ENCODE measurements around the gene LHX5. TPM values are rescaled to one million over a fixed set of nuclear protein-coding genes. Genes with fewer than 3 reads are reported as not detected.

Gene LHX5
- total RNA-seq, 1 experiment from 2014 or later = not detected

DNA sequence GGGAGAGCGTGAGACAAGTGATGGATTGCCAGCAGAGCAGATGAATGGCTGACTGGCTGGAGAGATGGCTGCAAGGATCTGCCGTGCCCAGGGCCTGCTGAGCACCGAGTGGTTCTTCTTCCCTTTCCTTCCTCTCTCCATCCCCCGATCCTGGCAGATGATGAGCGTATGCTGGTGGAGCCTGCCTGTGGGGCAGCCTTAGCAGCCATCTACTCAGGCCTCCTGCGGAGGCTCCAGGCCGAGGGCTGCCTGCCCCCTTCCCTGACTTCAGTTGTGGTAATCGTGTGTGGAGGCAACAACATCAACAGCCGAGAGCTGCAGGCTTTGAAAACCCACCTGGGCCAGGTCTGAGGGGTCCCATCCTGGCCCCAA, 34.0 kb downstream of the LHX5 start:
- intact Hi-C loops (cut with micrococcal nuclease; ENCODE audit: unreplicated experiment) = no loop called here
- Mint-ChIP-seq H3K4me3 (ENCODE audit: low read depth, unreplicated experiment) (no peak overlapping the region), H3K4me1 (ENCODE audit: low read depth, unreplicated experiment) (no peaks in the 10 kb centered on the region), H3K27me3 (ENCODE audit: unreplicated experiment) (no peaks in the 10 kb centered on the region), H3K36me3 (ENCODE audit: insufficient read depth, unreplicated experiment) (no peaks in the 10 kb centered on the region), H3K9me3 (ENCODE audit: low read depth, unreplicated experiment) (no peaks in the 10 kb centered on the region), H3K27ac (ENCODE audit: unreplicated experiment) (no peak overlapping the region)
- CTCF ChIA-PET = no interaction called here
- TF ChIP-seq, protein P1, sequence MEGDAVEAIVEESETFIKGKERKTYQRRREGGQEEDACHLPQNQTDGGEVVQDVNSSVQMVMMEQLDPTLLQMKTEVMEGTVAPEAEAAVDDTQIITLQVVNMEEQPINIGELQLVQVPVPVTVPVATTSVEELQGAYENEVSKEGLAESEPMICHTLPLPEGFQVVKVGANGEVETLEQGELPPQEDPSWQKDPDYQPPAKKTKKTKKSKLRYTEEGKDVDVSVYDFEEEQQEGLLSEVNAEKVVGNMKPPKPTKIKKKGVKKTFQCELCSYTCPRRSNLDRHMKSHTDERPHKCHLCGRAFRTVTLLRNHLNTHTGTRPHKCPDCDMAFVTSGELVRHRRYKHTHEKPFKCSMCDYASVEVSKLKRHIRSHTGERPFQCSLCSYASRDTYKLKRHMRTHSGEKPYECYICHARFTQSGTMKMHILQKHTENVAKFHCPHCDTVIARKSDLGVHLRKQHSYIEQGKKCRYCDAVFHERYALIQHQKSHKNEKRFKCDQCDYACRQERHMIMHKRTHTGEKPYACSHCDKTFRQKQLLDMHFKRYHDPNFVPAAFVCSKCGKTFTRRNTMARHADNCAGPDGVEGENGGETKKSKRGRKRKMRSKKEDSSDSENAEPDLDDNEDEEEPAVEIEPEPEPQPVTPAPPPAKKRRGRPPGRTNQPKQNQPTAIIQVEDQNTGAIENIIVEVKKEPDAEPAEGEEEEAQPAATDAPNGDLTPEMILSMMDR (IDR thresholded peaks at IDR 0.05; ENCODE audit: unreplicated experiment) = no peak
- no peak for DNase-seq
- no TSS peak for BruUV-seq (replicated peaks)

DNA sequence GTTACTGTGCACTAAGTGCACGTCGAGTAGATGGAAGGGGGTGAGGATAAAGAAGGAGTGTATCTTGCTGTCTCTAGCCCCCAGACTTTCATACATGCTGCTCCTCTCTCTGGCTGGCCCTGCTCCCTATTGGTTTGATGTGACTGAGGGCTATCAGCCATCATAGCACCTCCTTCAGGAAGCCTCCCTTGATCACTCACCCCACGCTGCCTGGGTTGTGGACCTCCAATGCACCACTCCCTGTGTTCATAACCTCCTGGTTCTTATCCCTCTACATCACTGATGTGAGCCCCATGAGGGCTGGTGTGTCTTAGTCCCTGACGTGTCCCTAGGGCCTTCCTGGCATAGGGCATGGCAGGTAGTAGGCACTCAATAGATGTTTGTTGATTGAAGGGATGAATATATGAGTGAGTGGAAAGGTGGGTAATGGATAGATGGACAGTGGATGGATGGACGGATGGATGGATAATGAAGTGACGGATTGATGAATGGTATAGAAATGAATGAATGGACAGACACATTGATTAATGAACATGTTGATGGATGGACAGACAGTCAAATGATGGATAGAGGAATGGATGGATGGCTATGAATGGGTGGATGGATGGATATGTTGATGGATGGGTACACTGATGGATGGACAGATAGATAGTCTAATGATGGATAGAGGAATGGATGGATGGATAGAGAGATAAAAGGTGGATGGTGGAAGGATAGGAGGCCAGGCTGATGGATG, 34.5 kb downstream of the LHX5 start:
- Mint-ChIP-seq H3K36me3 (ENCODE audit: insufficient read depth, unreplicated experiment) (no peaks in the 10 kb centered on the region), H3K9me3 (ENCODE audit: low read depth, unreplicated experiment) (no peaks in the 10 kb centered on the region), H3K4me3 (ENCODE audit: low read depth, unreplicated experiment) (no peak overlapping the region), H3K27ac (ENCODE audit: unreplicated experiment) (no peak overlapping the region), H3K4me1 (ENCODE audit: low read depth, unreplicated experiment) (no peaks in the 10 kb centered on the region), H3K27me3 (ENCODE audit: unreplicated experiment) (no peaks in the 10 kb centered on the region)
- DNase-seq = no peak
- CTCF ChIA-PET = no interaction called here
- no TSS peak for BruUV-seq (replicated peaks)
- TF ChIP-seq, protein P1 (IDR thresholded peaks at IDR 0.05; ENCODE audit: unreplicated experiment) = no peak
- intact Hi-C loops (cut with micrococcal nuclease; ENCODE audit: unreplicated experiment) = no loop called here

DNA sequence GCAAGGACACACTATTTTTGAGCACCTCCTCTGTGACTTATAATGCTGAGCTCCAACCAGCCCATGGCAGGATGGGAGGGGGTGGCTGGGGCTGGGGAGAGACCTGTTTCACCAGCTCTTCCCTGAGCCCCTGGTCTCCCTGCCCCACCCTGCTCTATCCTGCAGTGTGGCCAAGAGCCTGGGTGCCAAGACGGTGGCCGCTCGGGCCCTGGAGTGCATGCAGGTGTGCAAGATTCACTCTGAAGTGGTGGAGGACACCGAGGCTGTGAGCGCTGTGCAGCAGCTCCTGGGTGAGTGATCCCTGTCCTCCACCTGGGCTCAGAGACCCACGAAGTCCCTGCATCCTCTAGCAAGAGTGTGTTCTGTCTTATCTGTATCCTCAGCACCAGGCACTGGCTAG, 35.1 kb downstream of the LHX5 start:
- no TSS peak for BruUV-seq (replicated peaks)
- H3K27ac Mint-ChIP-seq (ENCODE audit: unreplicated experiment) = no peak overlapping the region

DNA sequence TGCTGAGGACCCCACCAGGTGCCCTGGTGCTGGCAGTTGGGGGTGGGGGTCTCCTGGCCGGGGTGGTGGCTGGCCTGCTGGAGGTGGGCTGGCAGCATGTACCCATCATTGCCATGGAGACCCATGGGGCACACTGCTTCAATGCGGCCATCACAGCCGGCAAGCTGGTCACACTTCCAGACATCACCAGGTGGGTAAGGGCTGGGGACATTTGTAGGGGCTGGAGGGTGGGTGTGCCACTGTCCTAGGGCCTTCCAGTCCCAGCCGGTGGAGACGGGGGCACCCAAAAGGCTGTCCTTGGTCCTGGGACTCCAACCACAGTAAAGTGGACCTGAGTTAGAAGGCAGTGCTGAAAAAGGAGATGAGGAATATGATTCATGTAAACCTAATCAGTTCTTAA, 36.3 kb downstream of the LHX5 start:
- DNase-seq = no peak
- no peak overlapping the region for H3K27ac Mint-ChIP-seq (ENCODE audit: unreplicated experiment)
- H3K36me3 Mint-ChIP-seq (ENCODE audit: insufficient read depth, unreplicated experiment) = no peaks in the 10 kb centered on the region
- TF ChIP-seq, protein P1 (IDR thresholded peaks at IDR 0.05; ENCODE audit: unreplicated experiment) = no peak
- intact Hi-C loops (cut with micrococcal nuclease; ENCODE audit: unreplicated experiment) = no loop called here
- no TSS peak for BruUV-seq (replicated peaks)
- no peak overlapping the region for H3K4me3 Mint-ChIP-seq (ENCODE audit: low read depth, unreplicated experiment)
- no peaks in the 10 kb centered on the region for H3K4me1 Mint-ChIP-seq (ENCODE audit: low read depth, unreplicated experiment)
- H3K27me3 Mint-ChIP-seq (ENCODE audit: unreplicated experiment) = peaks cover 6% of the 10 kb centered on the region
- CTCF ChIA-PET = no interaction called here
- H3K9me3 Mint-ChIP-seq (ENCODE audit: low read depth, unreplicated experiment) = no peaks in the 10 kb centered on the region

More for the DNA sequence above, 35.1 kb downstream of the LHX5 start:
- DNase-seq = no peak
- intact Hi-C loops (cut with micrococcal nuclease; ENCODE audit: unreplicated experiment) = no loop called here
- CTCF ChIA-PET = no interaction called here
- Mint-ChIP-seq H3K4me1 (ENCODE audit: low read depth, unreplicated experiment) (no peaks in the 10 kb centered on the region), H3K9me3 (ENCODE audit: low read depth, unreplicated experiment) (no peaks in the 10 kb centered on the region), H3K27me3 (ENCODE audit: unreplicated experiment) (no peaks in the 10 kb centered on the region), H3K36me3 (ENCODE audit: insufficient read depth, unreplicated experiment) (no peaks in the 10 kb centered on the region), H3K4me3 (ENCODE audit: low read depth, unreplicated experiment) (no peak overlapping the region)
- TF ChIP-seq, protein P1 (IDR thresholded peaks at IDR 0.05; ENCODE audit: unreplicated experiment) = no peak
